HG03439 (cell line): ENCODE measurements around the gene ARHGAP26.

Source experiments
- ATAC-seq: cut with Tn5 transposase; IDR thresholded peaks from one replicate; pipeline ENCODE4 v1.9.1; 2021; ENCODE audit warnings: mild to moderate bottlenecking, moderate library complexity; ENCODE audit not compliant: unreplicated experiment

Gene ARHGAP26

GRCh38 chr5:143228597-143229293, 458.6 kb downstream of the ARHGAP26 start:
- ATAC-seq: no peak

GRCh38 chr5:143229426-143229895, 459.3 kb downstream of the ARHGAP26 start:
- peak; percentile 54 for ATAC-seq

DNA sequence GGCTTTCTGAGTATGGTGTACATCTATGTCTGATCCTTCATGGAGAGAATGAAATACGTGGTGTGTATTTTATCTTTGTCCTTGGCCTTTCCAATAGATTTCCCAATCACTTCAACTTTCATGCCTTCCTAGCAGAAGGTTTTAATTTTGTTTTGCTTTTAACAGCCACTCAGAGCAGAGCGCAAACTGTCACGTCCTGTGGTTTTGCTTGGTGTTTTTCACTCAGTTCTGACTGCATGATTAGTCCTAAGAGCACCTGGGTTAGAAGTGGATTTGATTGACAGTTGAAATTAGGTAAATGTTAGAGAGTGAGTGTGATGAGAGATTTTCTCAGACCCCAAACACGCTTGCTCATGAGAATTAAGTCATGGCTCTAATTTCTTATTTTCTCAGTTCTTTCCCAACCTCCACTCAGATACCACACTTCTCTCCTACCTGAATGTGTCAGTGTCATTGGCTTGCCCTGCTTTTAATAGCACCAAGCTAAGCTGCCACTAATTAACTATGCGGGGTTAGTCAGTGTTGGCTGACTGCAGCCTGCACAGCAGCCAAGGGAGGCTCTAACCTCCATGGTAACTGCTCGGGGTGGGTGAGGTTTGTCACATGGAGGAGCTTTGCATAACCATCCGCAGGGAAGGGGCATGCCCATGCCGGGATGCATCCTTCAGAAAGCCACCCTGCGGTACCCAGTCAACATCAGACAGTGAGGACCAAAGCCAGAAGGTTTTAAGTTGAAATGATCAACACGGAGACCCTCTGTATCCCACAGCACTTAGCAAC, 459.9 kb downstream of the ARHGAP26 start:
- ATAC-seq: peak; percentile 93

DNA sequence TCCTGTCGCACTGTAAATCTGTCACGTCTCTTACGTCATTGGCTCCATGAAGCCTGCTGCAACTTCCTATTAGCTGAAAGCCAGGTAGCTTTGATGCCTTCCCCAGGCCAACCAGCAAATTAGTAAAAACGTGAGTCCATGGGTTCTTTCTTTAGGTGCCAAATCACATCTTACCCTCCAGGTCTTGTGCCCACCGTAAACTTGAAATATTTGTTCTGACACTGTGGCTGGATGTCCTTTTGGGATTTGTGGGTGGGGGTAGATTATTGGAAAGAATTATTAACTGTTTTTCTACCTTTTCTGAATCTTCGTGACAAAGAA, 460.5 kb downstream of the ARHGAP26 start:
- ATAC-seq: no peak

DNA sequence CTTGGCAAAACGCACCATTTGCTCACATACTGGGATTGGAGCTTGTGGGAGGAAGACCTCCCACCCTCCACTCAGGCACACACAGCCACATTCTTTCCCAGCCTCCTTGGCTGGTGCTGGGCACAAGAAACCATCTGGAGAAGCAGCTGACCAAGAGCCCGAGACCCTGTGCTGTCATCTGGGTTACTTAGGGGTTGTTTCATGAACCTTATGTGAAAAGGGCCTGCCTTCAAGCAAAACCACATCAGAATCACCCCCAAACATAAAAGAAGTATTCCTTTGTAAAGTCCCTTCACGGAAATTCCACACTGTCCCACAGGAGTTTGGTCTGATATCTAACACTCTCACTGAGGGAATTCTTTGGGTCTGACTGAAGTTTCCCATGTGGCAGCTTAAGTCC, 461.2 kb downstream of the ARHGAP26 start:
- no peak for ATAC-seq

DNA sequence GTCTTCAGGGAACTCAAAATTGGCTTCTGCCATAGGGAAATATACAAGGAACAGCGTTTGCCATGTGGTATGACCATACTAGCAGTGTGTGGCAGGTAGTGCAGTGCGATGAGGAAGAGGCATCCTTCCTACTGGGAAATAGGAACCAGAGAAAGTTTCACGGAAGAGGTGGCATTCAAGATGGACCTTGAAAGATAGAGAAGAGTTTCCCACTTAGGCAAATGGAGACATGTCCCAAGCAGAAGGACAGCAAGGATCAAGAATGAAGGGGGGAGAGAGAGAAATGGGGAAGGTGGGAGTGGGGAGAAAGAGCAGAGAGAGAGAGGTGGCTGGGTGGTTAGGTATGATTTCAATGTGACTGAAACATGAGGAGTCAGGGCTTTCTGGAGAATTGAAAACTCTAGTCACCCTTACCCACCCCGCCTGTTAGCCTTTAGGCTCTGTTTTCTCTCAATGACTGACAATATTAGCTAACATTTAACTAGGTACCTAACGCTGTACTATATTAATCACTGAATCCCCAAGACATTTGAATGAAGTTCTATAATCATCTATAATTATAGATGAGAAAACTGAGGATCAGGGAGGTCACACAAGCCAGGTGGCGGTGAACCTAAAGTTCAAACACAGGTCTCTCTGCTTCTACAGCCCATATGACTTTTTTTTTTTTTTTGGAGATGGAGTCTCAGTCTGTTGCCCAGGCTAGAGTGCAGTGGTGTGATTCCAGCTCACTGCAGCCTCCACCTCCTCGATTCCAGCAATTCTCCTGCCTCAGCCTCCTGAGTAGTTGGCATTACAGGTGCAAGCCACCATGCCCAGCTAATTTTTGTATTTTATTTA, 462.0 kb downstream of the ARHGAP26 start:
- ATAC-seq: no peak

GRCh38 chr5:143233031-143233430, 462.9 kb downstream of the ARHGAP26 start:
- ATAC-seq: no peak

DNA sequence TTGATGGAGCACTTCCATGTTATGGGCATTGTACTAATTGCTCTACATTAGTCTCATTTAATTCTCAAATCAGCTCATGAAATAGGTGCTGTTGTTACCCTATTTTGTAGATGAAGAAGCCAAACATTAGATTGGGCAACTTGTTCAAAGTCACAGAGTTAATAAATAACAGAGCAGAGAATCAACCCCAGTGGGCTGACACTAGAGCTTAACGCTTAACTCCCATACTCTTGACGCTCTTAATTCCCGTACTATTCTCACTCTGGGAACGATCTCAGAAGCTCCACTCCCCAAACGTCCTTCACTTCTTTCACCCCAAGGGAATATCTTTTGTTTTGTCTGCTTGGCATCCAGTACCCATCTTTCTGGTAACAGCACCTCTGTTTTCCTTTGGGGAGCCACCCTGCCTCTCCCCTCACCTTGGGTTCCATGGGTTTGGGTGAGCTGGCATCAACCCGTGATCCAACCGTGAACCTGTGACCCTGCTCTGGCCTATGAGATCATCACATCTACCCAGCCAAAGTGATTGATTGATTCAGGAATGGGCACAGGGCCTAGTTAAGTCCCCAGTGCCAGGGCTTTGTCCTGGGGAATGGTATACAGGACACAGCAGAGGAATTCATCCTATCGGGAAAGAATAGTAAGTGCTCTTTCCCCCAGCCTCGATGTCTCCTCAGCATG, 464.1 kb downstream of the ARHGAP26 start:
- no peak for ATAC-seq

DNA sequence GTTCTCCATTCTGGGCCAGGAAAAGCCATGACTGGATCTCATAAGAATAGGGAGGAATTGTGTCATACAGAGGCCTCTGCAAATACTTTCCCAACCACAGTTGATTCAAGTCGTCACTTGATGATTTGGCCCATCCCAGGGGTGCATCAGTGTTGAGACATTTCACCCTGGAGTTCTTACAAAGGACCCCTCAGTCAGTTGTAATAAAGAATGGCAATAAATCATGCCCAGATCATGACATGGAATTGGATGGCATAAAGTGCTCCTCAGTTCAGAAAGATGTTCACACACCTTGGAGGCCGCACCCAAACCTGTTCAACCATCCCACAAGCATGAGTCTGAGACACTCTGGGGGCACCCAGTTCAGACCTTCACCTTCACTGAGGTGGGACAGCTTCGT, 465.2 kb downstream of the ARHGAP26 start:
- ATAC-seq: no peak

GRCh38 chr5:143236682-143237081, 466.5 kb downstream of the ARHGAP26 start:
- no peak for ATAC-seq

DNA sequence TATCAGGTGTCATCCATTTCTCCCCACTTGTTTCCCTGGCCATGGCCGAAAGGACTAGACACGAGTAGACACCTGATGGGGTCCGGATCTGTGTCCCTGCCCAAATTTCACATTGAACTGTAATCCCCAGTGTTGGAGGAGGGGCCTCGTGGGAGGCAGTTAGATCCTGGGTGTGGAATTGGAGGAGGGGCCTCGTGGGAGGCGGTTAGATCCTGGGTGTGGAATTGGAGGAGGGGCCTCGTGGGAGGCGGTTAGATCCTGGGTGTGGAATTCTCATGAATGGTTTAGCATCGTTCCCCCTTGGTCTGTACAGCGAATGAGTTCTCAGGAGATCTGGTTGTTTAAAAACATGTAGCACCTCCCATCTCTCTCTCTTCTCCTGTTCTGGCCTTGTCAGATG, 467.5 kb downstream of the ARHGAP26 start:
- no peak for ATAC-seq

DNA sequence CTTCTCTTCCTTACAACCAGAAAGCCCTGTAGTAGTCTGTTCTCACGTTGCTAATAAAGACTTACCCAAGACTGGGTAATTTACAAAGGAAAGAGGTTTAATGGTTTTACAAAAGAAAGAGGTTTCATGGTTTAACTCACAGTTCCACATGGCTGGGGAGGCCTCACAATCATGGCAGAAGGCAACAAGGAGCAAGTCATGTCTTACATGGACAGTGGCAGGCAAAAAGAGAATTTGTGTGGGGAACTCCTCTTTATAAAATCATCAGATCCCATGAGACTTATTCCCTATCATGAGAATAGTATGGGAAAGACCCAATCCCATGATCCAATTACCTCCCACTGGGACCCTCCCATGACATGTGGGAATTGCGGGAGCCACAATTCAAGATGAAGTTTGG, 468.4 kb downstream of the ARHGAP26 start:
- ATAC-seq: no peak

DNA sequence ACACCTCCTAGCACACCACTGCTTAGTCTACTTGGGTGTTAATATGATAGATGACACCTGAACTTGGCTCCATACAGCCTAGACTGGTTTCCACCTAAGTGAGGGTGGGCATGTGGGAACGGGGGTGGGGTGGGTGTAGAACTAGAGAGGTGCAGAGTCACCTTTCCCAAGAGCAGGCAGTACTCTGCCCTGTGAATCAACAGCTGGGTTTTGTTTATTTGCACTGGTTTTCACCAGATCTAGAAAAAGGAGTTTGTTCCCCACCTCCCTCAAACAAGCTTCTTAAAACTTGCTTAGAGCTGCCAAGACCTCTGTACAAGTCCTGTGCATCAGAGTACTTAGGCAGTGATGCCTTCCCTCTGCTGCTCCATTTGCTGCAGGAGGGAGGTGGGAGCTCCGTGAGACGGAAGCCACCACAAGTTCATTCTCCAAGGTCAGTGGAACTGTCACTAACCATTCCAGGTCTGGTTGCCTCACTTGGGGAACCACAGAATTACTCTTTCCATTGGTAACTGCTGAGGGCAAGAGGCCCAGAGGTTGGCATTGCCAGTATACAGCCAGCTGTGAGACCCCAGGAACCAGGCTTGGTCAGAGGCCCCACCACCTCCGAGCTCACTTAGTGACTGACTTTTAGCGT, 469.8 kb downstream of the ARHGAP26 start:
- no peak for ATAC-seq

GRCh38 chr5:143241892-143242291, 471.7 kb downstream of the ARHGAP26 start:
- no peak for ATAC-seq

- no peak for ATAC-seq
Measured at GRCh38 chr5:143243103-143243502, 472.9 kb downstream of the ARHGAP26 start.

- ATAC-seq: no peak
Measured at GRCh38 chr5:143244000-143244736, 474.0 kb downstream of the ARHGAP26 start.

GRCh38 chr5:143244990-143245389, 474.8 kb downstream of the ARHGAP26 start:
- ATAC-seq: no peak

- no peak for ATAC-seq
Measured at GRCh38 chr5:143245929-143246561, 475.9 kb downstream of the ARHGAP26 start.

DNA sequence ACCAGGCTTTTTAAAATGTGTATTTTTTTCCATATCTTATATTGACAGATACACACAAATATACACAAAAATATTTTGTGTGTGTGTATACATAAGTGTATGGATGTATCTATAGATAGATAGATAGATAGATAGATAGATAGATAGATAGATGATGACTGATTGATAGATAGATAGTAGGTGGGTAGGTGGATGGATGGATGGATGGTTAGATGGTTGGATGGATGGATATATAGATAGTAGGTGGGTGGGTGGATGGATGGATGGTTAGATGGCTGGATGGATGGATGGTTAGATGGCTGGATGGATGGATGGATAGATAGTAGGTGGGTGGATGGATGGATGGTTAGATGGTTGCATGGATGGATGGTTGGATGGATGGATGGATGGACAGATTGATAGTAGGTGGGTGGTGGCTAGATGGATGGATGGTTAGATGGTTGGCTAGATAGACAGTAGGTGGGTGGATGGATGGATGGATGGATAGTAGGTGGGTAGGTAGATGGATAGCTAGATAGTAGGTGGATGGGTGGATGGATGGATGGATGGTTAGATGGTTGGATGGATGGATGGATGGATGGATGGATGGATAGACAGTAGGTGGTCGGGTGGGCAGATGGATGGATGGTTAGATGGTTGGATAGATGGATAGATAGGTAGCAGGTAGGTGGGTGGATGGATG, 477.1 kb downstream of the ARHGAP26 start:
- no peak for ATAC-seq
